CD4-positive, alpha-beta T cell treated with Interleukin-12 subunit alpha and Interleukin-12 subunit beta, for 1 hour (primary cell): ENCODE measurements around the gene IGFL4.

ENCODE experiments used
- DNase-seq: peaks from one replicate; pipeline ENCODE4 v3.0.0-alpha.2; 2020

The IGFL4 gene

GRCh38 chr19:46060012-46060411 lies 19.2 kb upstream of the IGFL4 start:
- DNase-seq, result no peak

DNA sequence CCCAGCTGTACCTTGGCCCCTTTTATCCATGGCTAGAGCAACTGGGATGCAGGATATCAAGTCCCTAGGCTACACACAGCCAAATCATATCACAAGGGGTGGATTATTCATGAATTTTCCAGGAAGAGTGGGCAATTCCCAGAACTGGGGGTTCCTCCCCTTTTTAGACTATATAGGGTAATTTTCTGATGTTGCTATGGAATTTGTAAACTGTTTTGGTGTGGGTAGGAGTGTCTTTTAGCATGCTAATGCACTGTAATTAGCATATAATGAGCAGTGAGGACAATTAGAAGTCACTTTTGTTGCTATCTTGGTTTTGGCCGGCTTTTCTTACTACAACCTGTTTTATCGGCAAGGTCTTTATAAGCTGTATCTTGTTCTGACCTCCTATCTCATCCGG lies 18.0 kb upstream of the IGFL4 start:
- no peak for DNase-seq

- no peak for DNase-seq
These were observed 15.7 kb upstream of the IGFL4 start for GRCh38 chr19:46056536-46056935.

DNA sequence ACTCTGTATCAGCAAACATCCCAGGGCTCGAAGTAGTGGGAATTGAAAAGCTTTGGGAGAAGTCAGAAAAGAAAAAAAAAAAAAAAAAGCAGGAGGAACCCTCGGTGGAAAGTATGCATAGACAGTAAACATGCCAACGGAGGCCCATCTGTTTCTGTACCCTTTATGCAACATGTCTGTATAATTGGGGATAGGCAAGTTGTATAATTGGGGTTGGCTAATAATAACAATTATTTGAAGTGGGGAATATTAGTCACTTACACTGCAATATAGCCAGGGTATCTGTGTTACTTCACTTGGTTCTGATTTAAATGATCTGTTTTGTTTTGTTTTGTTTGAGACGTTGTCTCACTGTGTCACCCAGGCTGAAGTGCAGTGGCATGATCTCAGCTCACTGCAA lies 12.1 kb upstream of the IGFL4 start:
- DNase-seq, result no peak

DNA sequence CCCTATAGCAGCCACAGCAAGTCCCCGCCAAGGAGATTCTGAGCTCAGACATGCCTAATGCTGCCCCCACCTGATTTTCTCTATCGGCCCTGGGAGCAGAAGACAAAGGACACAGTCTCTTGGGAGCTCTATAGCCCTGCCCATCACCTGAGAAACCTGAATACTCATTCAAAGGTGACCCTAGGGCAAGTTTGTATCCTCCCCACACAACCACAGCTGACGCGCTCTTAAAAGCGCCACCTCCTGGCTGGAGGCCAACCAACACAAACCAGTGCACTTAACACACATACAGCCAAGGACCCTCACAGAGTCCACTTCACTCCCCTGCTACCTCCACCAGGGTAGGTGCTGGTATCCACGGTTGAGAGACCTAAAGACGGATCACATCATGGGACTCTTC lies 8.8 kb upstream of the IGFL4 start:
- no peak for DNase-seq

- DNase-seq, result no peak
These were observed 2.7 kb upstream of the IGFL4 start for GRCh38 chr19:46043519-46043918.

GRCh38 chr19:46042252-46042883 lies 1.6 kb upstream of the IGFL4 start:
- DNase-seq, result no peak

GRCh38 chr19:46040125-46040524 lies 677 bp downstream of the IGFL4 start:
- DNase-seq, result no peak

DNA sequence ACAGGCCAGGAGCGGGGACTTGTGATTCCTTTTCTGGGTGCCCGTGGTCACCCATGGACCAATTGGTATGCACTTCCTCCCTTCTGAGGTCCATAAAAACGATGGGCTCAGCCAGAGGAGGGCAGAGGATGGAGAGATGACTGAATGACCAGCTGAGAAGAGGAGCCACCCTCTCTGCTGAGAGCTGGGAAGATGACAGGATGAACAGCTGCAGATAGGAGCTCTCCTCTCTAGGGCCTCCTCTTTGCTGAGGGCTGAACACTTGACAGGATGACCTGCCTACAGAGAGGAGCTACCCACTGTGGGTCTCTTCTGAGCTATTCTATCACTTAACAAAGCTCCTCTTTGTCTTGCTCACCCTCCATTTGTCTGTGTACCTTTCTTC lies 4.1 kb downstream of the IGFL4 start:
- DNase-seq, result no peak

- no peak for DNase-seq
These were observed 4.6 kb downstream of the IGFL4 start for GRCh38 chr19:46035986-46036743.

DNA sequence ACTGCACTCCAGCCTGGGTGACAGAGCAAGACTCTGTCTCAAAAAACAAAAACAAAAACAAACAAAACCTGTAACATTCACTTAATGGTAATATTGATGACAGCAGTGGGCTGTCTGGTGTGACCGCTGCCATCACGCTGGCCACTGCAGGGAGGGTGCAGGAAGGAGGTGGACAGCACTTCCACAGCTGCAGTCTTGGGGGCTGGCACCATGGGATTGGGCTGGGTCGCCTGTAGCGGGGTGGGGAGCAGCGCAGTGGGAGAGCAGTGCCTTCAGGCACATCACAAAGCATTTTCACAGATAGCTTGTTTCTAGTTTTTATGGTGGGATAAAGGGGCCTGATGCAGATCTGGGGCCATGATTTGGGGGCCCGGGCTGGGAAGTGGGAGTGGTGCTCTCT lies 5.3 kb downstream of the IGFL4 start:
- DNase-seq, result no peak

DNA sequence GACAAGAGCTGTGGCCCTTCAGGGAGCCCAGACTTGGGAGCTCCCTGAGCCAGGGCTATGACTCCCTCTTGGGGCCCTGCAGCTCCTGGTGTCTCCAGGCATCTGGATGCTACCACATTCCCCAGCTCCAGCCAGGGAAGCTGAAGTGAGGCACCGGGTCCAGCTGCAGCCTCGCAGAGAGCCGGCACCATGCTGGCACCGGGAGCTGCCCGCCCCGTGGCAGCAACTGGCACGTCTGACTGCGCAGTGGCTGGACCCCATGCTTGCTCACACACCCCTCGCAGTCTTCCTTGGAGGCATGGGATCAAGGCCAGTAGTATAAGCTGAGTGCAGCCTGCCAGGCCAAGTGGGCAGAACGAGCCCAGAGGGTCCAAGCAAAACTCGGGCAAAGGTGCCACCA lies 7.4 kb downstream of the IGFL4 start:
- DNase-seq, result no peak

DNA sequence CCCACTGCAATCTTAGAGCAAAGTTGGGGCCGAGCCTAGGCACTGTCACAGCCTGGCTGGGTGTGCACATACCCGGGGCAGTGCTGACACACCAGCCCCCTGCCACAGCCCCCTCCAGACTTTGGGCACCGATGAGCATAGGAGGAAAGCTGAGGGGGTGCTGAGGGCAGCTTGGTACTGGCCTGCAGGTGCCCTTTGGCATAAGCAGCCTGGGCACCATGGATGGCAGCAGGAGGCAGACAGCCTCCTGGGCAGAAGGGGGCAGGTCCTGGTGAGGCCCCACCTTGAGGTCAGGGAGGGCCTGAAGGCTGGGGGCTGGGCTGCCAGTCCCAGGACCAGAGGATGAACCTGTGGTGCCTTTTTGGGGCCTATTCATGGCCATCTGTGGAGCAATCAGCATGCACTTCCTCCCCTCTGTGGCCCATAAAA lies 8.2 kb downstream of the IGFL4 start:
- DNase-seq, result no peak

GRCh38 chr19:46031781-46032596 lies 8.8 kb downstream of the IGFL4 start:
- no peak for DNase-seq

GRCh38 chr19:46030812-46031550 lies 9.8 kb downstream of the IGFL4 start:
- no peak for DNase-seq

DNA sequence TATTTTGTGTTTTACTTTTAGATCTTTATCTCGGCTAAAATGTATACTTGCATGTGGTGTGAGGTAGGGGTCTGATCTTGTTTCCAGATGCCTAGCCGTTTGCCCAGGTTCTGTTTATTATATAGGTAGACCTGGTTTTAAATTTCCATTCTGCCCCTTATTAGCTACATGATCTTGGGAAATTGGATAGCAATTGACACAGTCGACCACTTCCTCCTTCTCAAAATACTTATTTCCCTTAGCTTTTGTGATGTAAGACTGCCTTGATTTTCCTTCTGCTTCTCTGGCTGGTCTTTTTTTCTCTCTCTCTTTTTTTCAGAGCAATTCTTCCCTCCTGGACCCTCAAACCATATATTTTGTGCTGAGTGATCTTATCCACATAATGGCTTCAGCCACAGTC lies 15.0 kb downstream of the IGFL4 start:
- no peak for DNase-seq

- DNase-seq, result no peak
These were observed 17.5 kb downstream of the IGFL4 start for GRCh38 chr19:46023311-46023779.

- no peak for DNase-seq
These were observed 18.1 kb downstream of the IGFL4 start, which contains the start of gene PGLYRP1 for GRCh38 chr19:46022431-46023310. Gene PGLYRP1 (minus strand): TSS chr19:46023053. CDS start chr19:46023021, 32 bp downstream.

DNA sequence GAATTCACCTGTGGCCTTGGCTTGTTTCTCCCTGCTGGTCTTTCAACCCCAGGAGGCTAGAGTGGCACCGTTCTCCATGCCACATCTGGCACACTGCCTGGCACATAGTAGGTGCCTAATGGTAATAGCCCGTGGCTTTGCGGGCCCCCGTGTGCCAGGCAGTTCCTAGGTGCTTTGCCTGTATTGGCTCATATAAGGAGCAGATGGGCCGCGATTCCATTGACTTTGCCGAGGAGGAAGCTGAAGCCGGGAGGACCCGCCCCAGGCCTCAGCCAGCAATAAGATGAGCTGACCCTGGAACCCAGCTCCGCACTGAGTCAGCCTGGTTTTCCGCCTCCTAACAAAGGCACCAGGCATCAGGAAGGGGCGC lies 18.8 kb downstream of the IGFL4 start:
- DNase-seq, result no peak

DNA sequence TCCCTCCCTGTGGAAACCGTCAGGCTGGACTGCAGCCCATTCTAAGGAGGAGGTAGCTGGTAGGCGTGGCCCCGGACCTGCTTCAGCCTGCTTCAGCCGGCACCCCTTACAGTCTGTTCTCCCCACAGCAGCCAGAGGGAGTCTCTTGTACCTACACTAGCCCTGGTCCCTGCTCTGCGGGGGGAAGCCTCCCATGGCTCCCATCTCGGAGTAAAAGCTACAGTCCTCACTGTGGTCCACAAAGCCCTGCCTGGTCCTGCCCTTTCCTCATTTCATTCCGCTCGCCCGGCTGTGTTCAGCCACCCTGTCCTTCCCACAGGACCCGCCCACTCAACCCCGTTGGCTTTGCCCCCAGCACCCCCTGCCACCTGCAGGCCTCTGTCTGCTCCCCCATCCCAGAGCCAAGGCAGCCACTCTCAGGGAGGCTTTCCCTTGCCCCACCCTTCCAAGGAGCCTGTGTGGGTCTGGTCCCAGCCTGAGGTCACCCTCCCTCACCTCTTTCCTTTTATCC lies 19.2 kb downstream of the IGFL4 start:
- no peak for DNase-seq

DNA sequence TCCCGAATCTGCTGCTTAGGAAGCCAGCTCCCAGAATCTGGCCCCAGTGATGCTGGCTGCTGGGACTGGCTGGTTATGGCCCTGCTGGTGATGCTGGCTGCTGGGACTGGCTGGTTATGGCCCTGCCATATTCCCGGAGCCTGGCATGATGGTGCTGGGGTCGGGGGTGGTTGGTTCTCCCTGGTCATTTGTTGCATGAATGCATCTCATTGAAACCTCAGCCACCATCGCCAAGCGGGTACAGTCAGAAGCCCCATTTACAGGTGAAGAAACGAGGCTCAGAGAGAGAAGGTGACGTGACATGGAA lies 20.0 kb downstream of the IGFL4 start:
- DNase-seq, result no peak

GRCh38 chr19:46019270-46019669 lies 21.5 kb downstream of the IGFL4 start:
- no peak for DNase-seq
